PC-3 (cell line): ENCODE results near the gene APOF.

Experiments used
- EZH2 ChIP-seq: fragments of 300-600 bp; sonication (generic); IDR thresholded peaks from one replicate; pipeline ENCODE4 v1.6.1; 2017; ENCODE audit warnings: antibody characterized with exemption, mild to moderate bottlenecking, low read length; ENCODE audit not compliant: unreplicated experiment
- EZH2phosphoT487 ChIP-seq: fragments of 300-600 bp; sonication (generic); IDR thresholded peaks from 2 replicates; pipeline ENCODE4 v1.6.1; 2018; ENCODE audit warnings: mild to moderate bottlenecking, antibody characterized with exemption, low read length, borderline replicate concordance
- TF ChIP-seq, protein P1 (sequence below): fragments of 300-600 bp; sonication (generic); conservative IDR thresholded peaks from 2 replicates; pipeline ENCODE4 v1.5.1; 2017; ENCODE audit warnings: antibody characterized with exemption, low read depth, mild to moderate bottlenecking, low read length

DNA sequence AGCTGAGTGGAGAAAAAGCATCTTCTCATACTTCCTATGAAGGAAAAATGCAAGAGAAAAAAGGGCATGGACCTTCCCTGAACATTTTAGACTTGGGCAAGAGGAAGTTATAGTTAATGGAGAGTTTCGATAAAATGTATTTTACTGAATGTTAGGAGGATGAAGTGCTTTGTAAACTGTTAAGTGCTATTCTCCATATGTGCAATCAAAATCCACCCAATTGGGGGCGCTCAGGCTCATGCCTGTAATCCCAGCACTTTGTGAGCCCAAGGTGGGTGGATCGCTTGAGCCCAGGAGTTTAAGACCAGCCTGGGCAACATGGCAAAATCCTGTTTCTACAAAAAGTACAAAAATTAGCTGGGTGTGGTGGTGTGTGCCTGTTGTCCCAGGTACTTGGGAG is 45.0 kb downstream of the APOF start:
- TF ChIP-seq EZH2 (no peak), EZH2phosphoT487 (no peak)
- TF ChIP-seq, protein P1, sequence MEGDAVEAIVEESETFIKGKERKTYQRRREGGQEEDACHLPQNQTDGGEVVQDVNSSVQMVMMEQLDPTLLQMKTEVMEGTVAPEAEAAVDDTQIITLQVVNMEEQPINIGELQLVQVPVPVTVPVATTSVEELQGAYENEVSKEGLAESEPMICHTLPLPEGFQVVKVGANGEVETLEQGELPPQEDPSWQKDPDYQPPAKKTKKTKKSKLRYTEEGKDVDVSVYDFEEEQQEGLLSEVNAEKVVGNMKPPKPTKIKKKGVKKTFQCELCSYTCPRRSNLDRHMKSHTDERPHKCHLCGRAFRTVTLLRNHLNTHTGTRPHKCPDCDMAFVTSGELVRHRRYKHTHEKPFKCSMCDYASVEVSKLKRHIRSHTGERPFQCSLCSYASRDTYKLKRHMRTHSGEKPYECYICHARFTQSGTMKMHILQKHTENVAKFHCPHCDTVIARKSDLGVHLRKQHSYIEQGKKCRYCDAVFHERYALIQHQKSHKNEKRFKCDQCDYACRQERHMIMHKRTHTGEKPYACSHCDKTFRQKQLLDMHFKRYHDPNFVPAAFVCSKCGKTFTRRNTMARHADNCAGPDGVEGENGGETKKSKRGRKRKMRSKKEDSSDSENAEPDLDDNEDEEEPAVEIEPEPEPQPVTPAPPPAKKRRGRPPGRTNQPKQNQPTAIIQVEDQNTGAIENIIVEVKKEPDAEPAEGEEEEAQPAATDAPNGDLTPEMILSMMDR: peak; percentile 13; the same call in 1 of the 2 replicates
